NCI-H446 (cell line): Measurements from ENCODE around the gene WDR7.
A peak's percentile ranks its signal among the peaks of the same experiment; 100 is the strongest.

Experiments
- DNase-seq, 2 experiments: peaks; one replicate each; lab custom pipeline; 2025; lab: John Stamatoyannopoulos, UW

WDR7 gene

DNA sequence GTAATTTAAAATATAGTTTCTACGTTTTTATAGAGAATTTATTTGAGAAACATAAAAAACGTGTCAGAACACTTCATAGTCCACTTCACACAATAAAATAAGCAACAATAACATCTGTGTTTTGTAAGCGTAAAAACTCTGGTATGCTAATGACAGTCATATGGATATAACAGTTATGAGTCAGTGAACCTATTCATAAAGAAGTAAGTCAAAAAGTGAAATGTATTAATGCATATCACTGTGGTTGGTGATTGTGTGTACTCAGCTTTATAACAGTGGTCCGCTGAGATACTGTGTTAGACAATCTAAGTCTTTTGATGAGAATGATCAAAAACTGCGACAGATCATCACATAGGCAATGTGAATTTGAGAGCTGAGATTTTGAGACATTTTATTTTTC lies 153.2 kb downstream of the WDR7 start:
- no peak for DNase-seq

GRCh38 chr18:56807901-56808300 lies 156.7 kb downstream of the WDR7 start:
- DNase-seq: no peak

DNA sequence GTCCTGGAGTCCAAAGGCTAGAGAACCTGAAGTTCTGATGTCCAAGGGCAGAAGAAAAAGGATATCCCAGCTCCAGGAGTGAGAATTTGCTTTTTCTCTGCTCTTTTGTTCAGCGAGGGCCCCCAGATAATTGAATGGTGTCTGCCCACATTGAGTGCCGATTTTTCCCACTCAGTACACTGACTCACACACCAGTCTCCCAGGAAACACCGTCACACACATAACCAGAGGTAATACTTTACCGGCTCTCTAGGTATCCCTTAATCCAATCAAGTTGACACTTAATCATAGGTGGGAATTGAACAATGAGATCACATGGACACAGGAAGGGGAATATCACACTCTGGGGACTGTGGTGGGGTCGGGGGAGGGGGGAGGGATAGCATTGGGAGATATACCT lies 161.5 kb downstream of the WDR7 start:
- no peak for DNase-seq

DNA sequence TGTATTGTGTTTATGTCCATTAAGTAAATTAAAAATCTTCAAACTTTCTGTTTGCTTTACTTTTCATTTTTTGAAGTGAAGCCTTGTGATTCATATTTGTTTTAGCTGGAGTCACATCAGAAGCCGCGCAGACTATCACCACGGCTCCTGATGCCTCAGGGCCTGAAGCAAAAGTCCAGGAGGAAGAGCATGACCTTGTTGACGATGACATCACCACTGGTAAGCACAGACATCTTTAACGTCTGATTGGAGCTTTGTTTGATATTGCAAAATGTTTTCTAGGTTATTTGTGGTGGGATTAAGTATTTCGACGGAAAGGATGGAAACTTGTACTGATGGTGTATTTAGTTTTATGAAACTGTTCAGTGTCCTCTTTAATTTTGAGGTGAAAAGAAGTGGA lies 164.8 kb downstream of the WDR7 start:
- no peak for DNase-seq

- DNase-seq: no peak
Measured at GRCh38 chr18:56823986-56824565, 172.9 kb downstream of the WDR7 start.

DNA sequence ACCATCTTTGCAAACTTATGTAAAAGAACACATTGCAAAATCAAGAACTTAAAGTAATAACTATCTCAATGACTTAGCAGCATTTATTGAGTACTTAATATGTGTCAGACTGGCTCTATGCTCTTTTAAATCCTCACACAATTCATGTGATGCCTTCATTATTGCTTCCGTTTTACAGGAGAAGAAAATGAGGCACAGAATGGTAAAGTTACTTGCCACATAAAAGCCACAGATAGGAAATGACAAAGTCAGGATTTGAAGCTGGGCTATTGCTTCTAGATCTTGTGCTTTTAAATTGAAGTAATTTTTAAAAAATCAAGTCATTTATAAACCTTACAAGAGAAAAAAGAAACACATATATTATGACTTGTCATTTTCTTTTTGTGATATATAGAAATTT lies 174.2 kb downstream of the WDR7 start:
- no peak for DNase-seq

GRCh38 chr18:56825878-56826277 lies 174.7 kb downstream of the WDR7 start:
- no peak for DNase-seq

DNA sequence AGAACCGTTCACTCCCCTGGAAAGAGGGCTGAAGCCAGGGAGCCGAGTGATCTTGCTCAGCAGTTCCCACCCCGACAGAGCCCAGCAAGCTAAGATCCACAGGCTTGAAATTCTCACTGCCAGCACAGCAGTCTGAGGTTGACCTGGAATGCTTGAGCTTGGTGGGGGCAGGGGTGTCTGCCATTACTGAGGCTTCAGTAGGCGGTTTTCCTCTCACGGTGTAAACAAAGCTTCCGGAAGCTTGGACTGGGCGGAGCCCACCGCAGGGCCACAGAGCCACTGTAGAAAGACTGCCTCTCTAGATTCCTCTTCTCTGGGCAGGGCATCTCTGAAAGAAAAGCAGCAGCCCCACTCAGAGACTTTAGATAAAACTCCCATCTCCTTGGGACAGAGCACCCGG lies 180.8 kb downstream of the WDR7 start:
- DNase-seq: no peak

DNA sequence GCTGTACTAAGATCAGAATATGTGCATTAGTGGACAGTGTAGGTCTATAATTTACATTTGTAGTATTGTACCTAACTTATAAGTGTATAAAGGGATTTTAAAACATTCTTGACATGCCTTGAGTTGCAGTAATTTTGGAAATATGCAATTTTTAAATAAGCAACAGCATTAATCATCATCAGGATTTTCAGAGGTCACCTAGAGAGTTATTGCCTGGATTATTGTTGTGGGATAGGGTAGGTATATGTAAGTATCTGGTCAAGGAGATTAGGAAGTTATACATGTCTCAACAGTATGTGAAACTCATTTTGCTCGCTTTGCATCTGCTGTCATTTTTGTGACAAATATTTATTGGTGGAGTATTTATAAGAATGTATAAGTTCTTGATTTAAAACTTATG lies 184.2 kb downstream of the WDR7 start:
- no peak for DNase-seq

- DNase-seq: no peak
Measured at GRCh38 chr18:56836173-56836572, 185.0 kb downstream of the WDR7 start.

GRCh38 chr18:56841836-56842235 lies 190.7 kb downstream of the WDR7 start:
- no peak for DNase-seq

DNA sequence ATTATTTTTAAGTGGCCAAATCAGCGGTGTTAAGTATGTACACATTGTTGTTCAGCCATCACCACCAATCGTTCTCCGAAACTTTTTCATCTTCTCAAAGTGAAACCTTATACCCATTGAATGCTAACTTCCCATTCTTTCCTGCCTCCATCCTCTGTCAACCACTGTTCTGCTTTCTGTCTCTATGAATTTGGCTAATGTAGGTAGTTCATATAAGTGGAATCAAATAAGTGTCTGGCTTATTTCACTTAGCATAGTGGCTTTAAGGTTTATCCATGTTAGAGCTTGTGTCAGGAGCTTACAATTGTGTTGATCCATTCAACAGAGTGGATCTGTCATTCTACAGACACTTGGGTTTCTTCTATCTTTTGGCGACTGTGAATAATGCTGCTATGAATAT lies 192.1 kb downstream of the WDR7 start:
- no peak for DNase-seq

- DNase-seq: no peak
Measured at GRCh38 chr18:56844556-56844955, 193.4 kb downstream of the WDR7 start.

DNA sequence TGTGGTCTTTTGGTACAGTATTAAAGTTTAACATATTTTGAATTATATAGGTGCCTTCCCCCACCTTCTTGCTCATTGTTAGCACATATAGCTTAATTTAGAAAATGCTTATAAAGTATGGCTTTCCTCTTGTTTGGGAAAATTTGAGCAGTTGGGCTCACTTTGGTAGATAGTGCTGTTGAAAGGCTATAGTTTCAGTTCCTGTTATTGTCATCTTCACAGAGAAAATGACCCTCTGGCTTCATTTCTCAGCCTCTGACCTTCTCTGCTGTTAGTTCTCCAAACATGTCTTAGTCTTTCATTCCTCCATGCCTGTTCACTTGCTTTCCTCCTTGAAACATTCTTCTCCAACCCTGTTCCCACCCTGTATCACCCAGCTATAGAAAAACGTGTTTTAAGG lies 200.6 kb downstream of the WDR7 start:
- no peak for DNase-seq

- no peak for DNase-seq
Measured at GRCh38 chr18:56853961-56854360, 202.8 kb downstream of the WDR7 start.

DNA sequence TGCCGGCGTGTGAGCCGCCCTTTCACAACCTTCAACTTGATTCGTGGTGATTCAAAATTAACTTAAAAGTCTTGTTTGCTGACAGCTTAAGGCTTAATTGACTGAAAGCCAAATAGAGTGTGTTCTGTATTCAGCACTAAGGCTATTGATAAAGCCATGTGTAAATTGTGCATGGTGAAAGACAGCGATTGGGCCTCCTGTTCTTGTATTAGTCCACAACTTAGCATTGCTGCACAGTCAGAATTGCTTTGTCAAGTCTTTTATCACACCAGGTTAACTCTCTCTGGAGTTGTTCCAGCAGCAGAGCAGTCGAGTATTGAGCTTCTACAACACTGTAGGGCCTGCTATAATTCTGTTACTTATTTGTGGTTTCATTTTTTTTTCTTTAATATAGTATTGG lies 210.1 kb downstream of the WDR7 start:
- DNase-seq: no peak

DNA sequence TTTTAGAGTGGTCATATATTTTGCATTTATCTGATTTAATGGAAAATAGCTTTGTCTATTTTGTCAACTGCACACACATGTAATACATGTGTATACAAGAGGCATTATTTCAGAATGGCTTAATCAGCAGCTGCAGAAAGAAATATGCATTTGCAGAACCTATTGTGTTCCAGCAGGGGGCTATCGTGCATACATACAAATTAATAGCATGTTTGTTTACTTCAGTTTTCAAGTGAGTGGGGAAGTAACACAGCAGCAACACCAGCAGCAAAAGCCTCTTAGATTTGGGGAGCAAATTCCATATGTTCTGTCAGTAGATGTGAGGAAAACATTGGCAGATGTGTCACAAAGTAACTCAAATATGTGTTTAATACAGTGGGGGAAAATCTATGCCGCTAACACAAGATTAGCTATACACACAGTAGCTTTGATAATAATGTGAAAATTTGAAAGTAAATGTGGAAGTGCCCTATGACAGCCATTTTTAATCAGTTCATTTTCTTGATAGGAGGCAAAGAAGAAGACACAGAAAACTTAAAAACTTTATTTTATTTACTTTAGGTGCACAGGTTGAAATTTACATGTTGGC lies 218.1 kb downstream of the WDR7 start:
- peak; percentile 14 to 71 for DNase-seq

GRCh38 chr18:56870982-56871381 lies 219.8 kb downstream of the WDR7 start:
- DNase-seq: no peak

DNA sequence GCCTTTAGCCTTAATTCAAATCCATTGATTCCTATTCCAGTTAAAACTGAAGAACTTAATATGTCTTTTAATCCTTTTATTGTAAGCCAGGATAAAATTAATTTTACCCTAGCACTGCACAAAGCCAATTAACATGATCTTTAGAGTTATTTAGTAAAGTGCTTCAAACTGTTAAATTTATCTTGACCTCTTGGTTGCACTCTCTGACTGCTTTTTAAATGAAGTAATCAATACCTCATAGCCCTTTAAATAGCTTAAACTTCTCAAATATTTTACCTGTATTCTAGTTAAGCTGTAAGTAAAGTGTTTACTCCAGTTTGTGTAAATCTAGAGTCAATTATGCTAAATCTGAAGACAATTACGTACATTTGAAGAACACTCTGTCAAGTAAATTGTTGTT lies 221.0 kb downstream of the WDR7 start:
- DNase-seq: no peak

GRCh38 chr18:56873441-56874140 lies 222.4 kb downstream of the WDR7 start:
- DNase-seq: no peak

GRCh38 chr18:56878711-56879110 lies 227.6 kb downstream of the WDR7 start:
- no peak for DNase-seq

GRCh38 chr18:56884511-56884910 lies 233.4 kb downstream of the WDR7 start:
- DNase-seq: no peak

- no peak for DNase-seq
Measured at GRCh38 chr18:56888978-56889377, 237.8 kb downstream of the WDR7 start.

GRCh38 chr18:56889621-56890020 lies 238.5 kb downstream of the WDR7 start:
- DNase-seq: no peak
